Left cardiac atrium (tissue), 4 donors: ENCODE data around the gene AKR1C1. TPM values are rescaled to one million over a fixed set of nuclear protein-coding genes. Genes with fewer than 3 reads are reported as not detected.
A peak's percentile ranks its signal among the peaks of the same experiment; 100 is the strongest.
"Not testable (repeated sequence)": the region's sequence is repeated elsewhere in the genome, so short reads cannot be mapped to it uniquely, and the experiment has no call there.

ENCODE experiments used
- ATAC-seq, 2 donors: fragments of 200-7000 bp; cut with Tn5 transposase; one replicate each; pipeline ENCODE4 v1.9.1; 2020; ENCODE audit warnings: mild to moderate bottlenecking in 2 of 2, moderate library complexity in 2 of 2
- DNase-seq: peaks from one replicate; pipeline ENCODE4 v3.0.0-alpha.2; 2020
- intact Hi-C, 2 donors: fragments of 100-400 bp; cut with DNase I; formaldehyde crosslinking; loops; one replicate each; pipeline versions ENCODE4 v1.14.1 to v1.15.1; 2022 to 2023
- long read RNA-seq: library from polyadenylated mRNA; unstranded; transcript quantifications from one replicate; pipeline ENCODE4 v2.0.0, GENCODE V29; 2021
- total RNA-seq, 2 donors: library from RNA; stranded (reverse); fragmentation: NEBNext Ultra II Directional; extraction: Animal tissue kit (Norgen Biotek cat#: 25700); gene quantifications; one replicate each; pipeline ENCODE4 v1.2.1, GENCODE V29; 2021
- donor health status: DM: no; HTN: yes; CAD: no.
- donor health status: DM: no; HTN: yes; CAD: no; lungs with severe emphysema.
- donor health status: DM: yes; HTN: yes; CAD: no.
- donor health status: Dilated cardiomyopathy.

The AKR1C1 gene
- total RNA-seq: 100 to 1,000 TPM; 119 to 147 TPM
- long read RNA-seq, full-length matches to known transcripts: 3 of 6 reads
- long read RNA-seq, partial matches to known transcripts: 0 of 6 reads
- long read RNA-seq, other reads (novel, unspliced or antisense): 3 of 6 reads

- intact Hi-C loops, DNase-seq: not testable (repeated sequence)
- peak; percentile 98 to 100 for ATAC-seq
Observed at GRCh38 chr10:4962876-4963814, at the start of gene AKR1C1. Gene AKR1C1 (plus strand): TSS chr10:4963415. CDS start chr10:4963445, 30 bp downstream.

- ATAC-seq (no peak), DNase-seq (no peak)
- intact Hi-C loops: no loop called here
Observed at GRCh38 chr10:4914213-4914850, 48.9 kb upstream of the AKR1C1 start.

GRCh38 chr10:4916086-4916716, 47.0 kb upstream of the AKR1C1 start:
- intact Hi-C loops: no loop called here
- ATAC-seq (no peak), DNase-seq (no peak)

- intact Hi-C loops: no loop called here
- ATAC-seq (no peak), DNase-seq (no peak)
Observed at GRCh38 chr10:4918236-4918635, 45.0 kb upstream of the AKR1C1 start.

GRCh38 chr10:4924482-4924881, 38.7 kb upstream of the AKR1C1 start:
- not testable (repeated sequence) for ATAC-seq, DNase-seq
- intact Hi-C loops: loop anchor here in 1 of 2 donors (5.0 kb wide), 1 partner anchor 42 kb away; no protein-coding TSS in a partner anchor

GRCh38 chr10:4926400-4926799, 36.8 kb upstream of the AKR1C1 start:
- intact Hi-C loops: no loop called here
- no peak for DNase-seq
- ATAC-seq: no peak

GRCh38 chr10:4931587-4931986, 31.6 kb upstream of the AKR1C1 start:
- intact Hi-C loops: no loop called here
- no peak for DNase-seq
- ATAC-seq: peak in 1 of 2 donors; percentile 44

GRCh38 chr10:4934391-4934987, 28.7 kb upstream of the AKR1C1 start:
- ATAC-seq (no peak), DNase-seq (no peak)
- intact Hi-C loops: no loop called here

GRCh38 chr10:4937346-4937745, 25.9 kb upstream of the AKR1C1 start:
- ATAC-seq (no peak), DNase-seq (no peak)
- intact Hi-C loops: no loop called here

GRCh38 chr10:4939224-4940072, 23.8 kb upstream of the AKR1C1 start:
- no peak for DNase-seq
- intact Hi-C loops: no loop called here
- ATAC-seq: peak in 1 of 2 donors; percentile 37

GRCh38 chr10:4940073-4940428, 23.2 kb upstream of the AKR1C1 start:
- ATAC-seq, intact Hi-C loops, DNase-seq: not testable (repeated sequence)

GRCh38 chr10:4940909-4941308, 22.3 kb upstream of the AKR1C1 start:
- ATAC-seq, intact Hi-C loops, DNase-seq: not testable (repeated sequence)

- intact Hi-C loops: no loop called here
- ATAC-seq (peak; percentile 27 to 44), DNase-seq (no peak)
Observed at GRCh38 chr10:4941540-4942330, 21.5 kb upstream of the AKR1C1 start.

- intact Hi-C loops, DNase-seq: not testable (repeated sequence)
- peak; percentile 70 to 85 for ATAC-seq
Observed at GRCh38 chr10:4942931-4943330, 20.3 kb upstream of the AKR1C1 start.

- intact Hi-C loops, DNase-seq, ATAC-seq: not testable (repeated sequence)
Observed at GRCh38 chr10:4943416-4943815, 19.8 kb upstream of the AKR1C1 start.

- intact Hi-C loops: no loop called here
- ATAC-seq: no peak
Observed at GRCh38 chr10:4943821-4944220, 19.4 kb upstream of the AKR1C1 start.

GRCh38 chr10:4944841-4945240, 18.4 kb upstream of the AKR1C1 start:
- intact Hi-C loops: no loop called here
- DNase-seq (no peak), ATAC-seq (no peak)

More at GRCh38 chr10:4943821-4944220, 19.4 kb upstream of the AKR1C1 start:
- no peak for DNase-seq
